ENCODE results near the gene KIAA0825. TPM values are rescaled to one million over a fixed set of nuclear protein-coding genes. Genes with fewer than 3 reads are reported as not detected.

The KIAA0825 gene
- total RNA-seq, 1 experiment from 2014 or later = 0.56 TPM

- peak; percentile 41 for DNase-seq (ENCODE audit: low read depth)
Observed at GRCh38 chr5:94326586-94326985, 291.8 kb downstream of the KIAA0825 start.

GRCh38 chr5:94316916-94317838 is 301.2 kb downstream of the KIAA0825 start:
- DNase-seq (ENCODE audit: low read depth) = no peak

GRCh38 chr5:94314460-94315131 is 303.8 kb downstream of the KIAA0825 start:
- DNase-seq (ENCODE audit: low read depth) = no peak

- DNase-seq (ENCODE audit: low read depth) = no peak
Observed at GRCh38 chr5:94313696-94314095, 304.7 kb downstream of the KIAA0825 start.

- DNase-seq (ENCODE audit: low read depth) = no peak
Observed at GRCh38 chr5:94313188-94313587, 305.2 kb downstream of the KIAA0825 start.

- DNase-seq (ENCODE audit: low read depth) = no peak
Observed at GRCh38 chr5:94312298-94312697, 306.1 kb downstream of the KIAA0825 start.

- DNase-seq (ENCODE audit: low read depth) = no peak
Observed at GRCh38 chr5:94310833-94311232, 307.6 kb downstream of the KIAA0825 start.

- DNase-seq (ENCODE audit: low read depth) = no peak
Observed at GRCh38 chr5:94309141-94309540, 309.3 kb downstream of the KIAA0825 start.

- DNase-seq (ENCODE audit: low read depth) = no peak
Observed at GRCh38 chr5:94308442-94308841, 310.0 kb downstream of the KIAA0825 start.

GRCh38 chr5:94304146-94304545 is 314.3 kb downstream of the KIAA0825 start:
- DNase-seq (ENCODE audit: low read depth) = no peak

- no peak for DNase-seq (ENCODE audit: low read depth)
Observed at GRCh38 chr5:94288937-94289336, 329.5 kb downstream of the KIAA0825 start.

- no peak for DNase-seq (ENCODE audit: low read depth)
Observed at GRCh38 chr5:94285984-94286383, 332.4 kb downstream of the KIAA0825 start.

GRCh38 chr5:94283093-94283492 is 335.3 kb downstream of the KIAA0825 start:
- DNase-seq (ENCODE audit: low read depth) = no peak

GRCh38 chr5:94281236-94281801 is 337.1 kb downstream of the KIAA0825 start:
- DNase-seq (ENCODE audit: low read depth) = no peak

GRCh38 chr5:94276751-94277150 is 341.7 kb downstream of the KIAA0825 start:
- DNase-seq (ENCODE audit: low read depth) = no peak

- DNase-seq (ENCODE audit: low read depth) = no peak
Observed at GRCh38 chr5:94276048-94276447, 342.4 kb downstream of the KIAA0825 start.

- no peak for DNase-seq (ENCODE audit: low read depth)
Observed at GRCh38 chr5:94274707-94275106, 343.7 kb downstream of the KIAA0825 start.

- no peak for DNase-seq (ENCODE audit: low read depth)
Observed at GRCh38 chr5:94268226-94268625, 350.2 kb downstream of the KIAA0825 start.

- no peak for DNase-seq (ENCODE audit: low read depth)
Observed at GRCh38 chr5:94267350-94267899, 351.0 kb downstream of the KIAA0825 start.

GRCh38 chr5:94266170-94266569 is 352.2 kb downstream of the KIAA0825 start:
- no peak for DNase-seq (ENCODE audit: low read depth)

GRCh38 chr5:94263068-94263467 is 355.3 kb downstream of the KIAA0825 start:
- DNase-seq (ENCODE audit: low read depth) = no peak

- no peak for DNase-seq (ENCODE audit: low read depth)
Observed at GRCh38 chr5:94260096-94260495, 358.3 kb downstream of the KIAA0825 start.

Measured in HT1080 (cell line).